ENCODE data around the gene SYNJ2. TPM values are rescaled to one million over a fixed set of nuclear protein-coding genes. Genes with fewer than 3 reads are reported as not detected.

Gene SYNJ2
- total RNA-seq (10 to 100 TPM; 34.6 to 38.0 TPM), total RNA-seq (34.9 to 290 (median 62.9) reads per million in 172 experiments)
- 14.3 TPM for polyA plus RNA-seq (2013, experiment 1 of 2)
- polyA plus RNA-seq (2013, experiment 2 of 2): 16.1 TPM

DNA sequence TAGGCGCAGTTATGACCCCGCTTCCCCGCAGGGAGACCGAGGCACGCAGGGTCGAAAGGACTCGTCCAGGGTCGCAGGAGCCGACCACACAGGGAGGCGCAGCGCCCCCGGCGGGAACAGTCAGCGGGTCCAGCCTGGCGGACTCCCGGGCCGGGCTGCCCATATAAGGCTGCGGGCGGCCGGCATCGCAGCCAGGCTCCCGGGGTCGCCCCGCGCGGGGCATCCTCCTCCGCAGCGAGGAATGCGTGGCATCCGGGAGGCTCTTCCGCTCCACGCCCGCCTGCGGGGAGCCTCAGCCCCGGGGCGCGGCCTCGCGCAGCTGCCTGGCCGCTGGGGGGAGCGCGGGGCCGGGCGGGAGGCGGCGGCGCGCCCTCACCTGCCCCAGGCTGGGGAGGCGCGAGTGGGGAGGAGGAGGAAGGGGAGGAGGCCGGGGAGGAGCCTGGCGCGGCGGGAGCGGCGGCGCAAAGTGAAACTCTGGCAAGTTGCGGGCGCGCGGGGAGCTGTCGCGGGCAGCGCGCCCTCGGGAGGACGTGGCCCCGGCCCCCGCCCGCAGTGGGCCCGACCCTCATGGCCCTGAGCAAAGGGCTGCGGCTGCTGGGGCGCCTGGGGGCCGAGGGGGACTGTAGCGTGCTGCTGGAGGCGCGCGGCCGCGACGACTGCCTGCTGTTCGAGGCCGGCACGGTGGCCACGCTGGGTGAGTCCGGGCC is at the start of gene SYNJ2:
TSS of gene SYNJ2 (plus strand) at position 469 of the 707 bp plus-strand sequence. CDS start at position 568, 99 bp downstream.
- H3K4me1 ChIP-seq (ENCODE audit: insufficient read depth, low read length): peaks cover 54% of the 10 kb centered on the region
- no peaks in the 10 kb centered on the region for H3K27me3 ChIP-seq (ENCODE audit: control insufficient read depth in 1 of 2, insufficient read depth in 2 of 2, low read length in 2 of 2)
- H3K9me3 ChIP-seq (ENCODE audit: control insufficient read depth in 1 of 2, insufficient read depth in 1 of 2, low read length in 2 of 2): no peaks in the 10 kb centered on the region
- ATAC-seq (ENCODE audit: poor library complexity) (peak; percentile 88), DNase-seq (peak; percentile 71 to 94 (median 83))
- Mint-ChIP-seq H3K9me3 (no peaks in the 10 kb centered on the region), H3K36me3 (ENCODE audit: low read depth) (peaks cover 11% of the 10 kb centered on the region), H3K27me3 (no peaks in the 10 kb centered on the region), H3K27ac (peak within 1 kb of the TSS; percentile 74), H3K4me3 (peak within 1 kb of the TSS; percentile 87), H3K4me1 (ENCODE audit: low read depth) (peaks cover 56% of the 10 kb centered on the region)
- ChIA-PET CTCF (interaction anchor here (0.7 to 5.2 kb wide), 7 partner anchors 10 to 225 kb away, joined by 3 to 34 read pairs (median 3); no protein-coding TSS in a partner anchor), POLR2A (interaction anchor here (0.5 to 3.4 kb wide), 18 partner anchors 9 to 663 kb away, joined by 3 to 35 read pairs (median 3); partner anchors contain the start of gene DYNLT1)
- intact Hi-C loops (cut with DNase I, micrococcal nuclease): loop anchor here (2.0 to 10.0 kb wide), 7 partner anchors 45 to 957 kb away; partner anchors contain the start of gene TMEM181 (in 1 of the 2)
- no peaks in the 10 kb centered on the region for H3K36me3 ChIP-seq (ENCODE audit: insufficient read depth, low read length)
- TF ChIP-seq CTCF (IDR thresholded peaks at IDR 0.05): peak; percentile 37
- H3K27ac ChIP-seq (ENCODE audit: low read depth in 1 of 2, low read length in 2 of 2): peak within 1 kb of the TSS; percentile 55 to 58
- peak within 1 kb of the TSS; percentile 81 for H3K4me3 ChIP-seq (ENCODE audit: low read length)

- DNase-seq: no peak
Observed at GRCh38 chr6:157935786-157936185, 45.9 kb upstream of the SYNJ2 start.

DNA sequence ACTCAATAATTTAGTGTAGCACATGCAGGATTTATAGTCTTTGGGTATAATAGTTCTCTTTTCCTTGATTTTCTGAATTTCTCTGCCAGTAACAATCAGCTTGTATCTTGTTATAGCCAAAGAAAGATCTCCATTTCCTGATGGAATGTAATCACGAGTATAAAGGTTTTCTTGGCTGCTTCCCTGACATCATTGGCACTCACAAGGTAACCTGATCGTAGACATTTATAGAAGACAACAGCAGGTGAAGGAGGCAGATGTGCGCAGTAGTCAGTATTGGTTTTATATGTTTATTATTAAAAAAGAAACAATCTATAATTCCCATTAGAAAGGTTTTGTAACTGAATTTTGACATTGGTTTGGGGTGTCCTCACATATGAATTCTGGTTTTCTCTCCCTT is 44.3 kb upstream of the SYNJ2 start:
- H3K36me3 ChIP-seq (ENCODE audit: insufficient read depth, low read length): peaks cover 78% of the 10 kb centered on the region
- no peak overlapping the region for H3K27ac ChIP-seq (ENCODE audit: low read depth in 1 of 2, low read length in 2 of 2)
- ATAC-seq (ENCODE audit: poor library complexity): no peak
- ChIA-PET POLR2A (no interaction called here), CTCF (interaction anchor here (0.8 to 1.4 kb wide), 2 partner anchors 64 to 135 kb away, joined by 3 to 4 read pairs; no protein-coding TSS in a partner anchor)
- H3K27me3 ChIP-seq (ENCODE audit: control insufficient read depth in 1 of 2, insufficient read depth in 2 of 2, low read length in 2 of 2): no peaks in the 10 kb centered on the region
- DNase-seq: no peak
- H3K4me3 ChIP-seq (ENCODE audit: low read length): no peak overlapping the region
- H3K4me1 ChIP-seq (ENCODE audit: insufficient read depth, low read length): no peaks in the 10 kb centered on the region
- no peaks in the 10 kb centered on the region for H3K9me3 Mint-ChIP-seq
- intact Hi-C loops (cut with DNase I, micrococcal nuclease): no loop called here
- no peaks in the 10 kb centered on the region for H3K27me3 Mint-ChIP-seq
- H3K36me3 Mint-ChIP-seq (ENCODE audit: low read depth): peaks cover 91% of the 10 kb centered on the region
- TF ChIP-seq CTCF (IDR thresholded peaks at IDR 0.05): no peak
- H3K27ac Mint-ChIP-seq: no peak overlapping the region
- H3K9me3 ChIP-seq (ENCODE audit: control insufficient read depth in 1 of 2, insufficient read depth in 1 of 2, low read length in 2 of 2): no peaks in the 10 kb centered on the region
- H3K4me1 Mint-ChIP-seq (ENCODE audit: low read depth): no peaks in the 10 kb centered on the region
- no peak overlapping the region for H3K4me3 Mint-ChIP-seq

More at GRCh38 chr6:157935786-157936185, 45.9 kb upstream of the SYNJ2 start:
- H3K4me1 ChIP-seq (ENCODE audit: insufficient read depth, low read length): no peaks in the 10 kb centered on the region
- no peaks in the 10 kb centered on the region for H3K4me1 Mint-ChIP-seq (ENCODE audit: low read depth)
- no peaks in the 10 kb centered on the region for H3K27me3 Mint-ChIP-seq
- ChIA-PET POLR2A (no interaction called here), CTCF (no interaction called here)
- H3K4me3 Mint-ChIP-seq: no peak overlapping the region
- no peaks in the 10 kb centered on the region for H3K9me3 ChIP-seq (ENCODE audit: control insufficient read depth in 1 of 2, insufficient read depth in 1 of 2, low read length in 2 of 2)
- H3K27ac Mint-ChIP-seq: no peak overlapping the region
- ATAC-seq (ENCODE audit: poor library complexity): no peak
- peaks cover 74% of the 10 kb centered on the region for H3K36me3 ChIP-seq (ENCODE audit: insufficient read depth, low read length)
- H3K36me3 Mint-ChIP-seq (ENCODE audit: low read depth): peaks cover 90% of the 10 kb centered on the region
- H3K27ac ChIP-seq (ENCODE audit: low read depth in 1 of 2, low read length in 2 of 2): no peak overlapping the region
- H3K4me3 ChIP-seq (ENCODE audit: low read length): no peak overlapping the region
- no peaks in the 10 kb centered on the region for H3K9me3 Mint-ChIP-seq
- no peaks in the 10 kb centered on the region for H3K27me3 ChIP-seq (ENCODE audit: control insufficient read depth in 1 of 2, insufficient read depth in 2 of 2, low read length in 2 of 2)
- no peak for TF ChIP-seq CTCF (IDR thresholded peaks at IDR 0.05)
- intact Hi-C loops (cut with DNase I, micrococcal nuclease): no loop called here

Measured in CD4-positive, alpha-beta T cell (primary cell).